Left lung (tissue), 10 donors: ENCODE results near the gene RFTN1. TPM values are rescaled to one million over a fixed set of nuclear protein-coding genes. Genes with fewer than 3 reads are reported as not detected.

Experiments used
- ATAC-seq: fragments of 200-7000 bp; cut with Tn5 transposase; one replicate; pipeline ENCODE4 v1.9.1; 2020; ENCODE audit warnings: moderate library complexity
- DNase-seq, 4 donors: peaks; one replicate each; pipeline ENCODE4 v3.0.0-alpha.2; 2013 to 2020
- H3K27ac ChIP-seq, 2 donors: fragments of 200-600 bp; sonication (generic) in 1 of 2; one replicate each; pipeline versions ENCODE4 v1.5.0 to v1.8.0; 2020 to 2021
- H3K27me3 ChIP-seq, 2 donors: fragments of 200-600 bp; sonication (generic) in 1 of 2; one replicate each; pipeline versions ENCODE4 v1.5.0 to v1.8.0; 2020 to 2021
- H3K36me3 ChIP-seq, 2 donors: fragments of 200-600 bp; sonication (generic) in 1 of 2; one replicate each; pipeline versions ENCODE4 v1.5.0 to v1.8.0; 2020 to 2021
- H3K4me1 ChIP-seq, 2 donors: fragments of 200-600 bp; one replicate each; pipeline ENCODE4 v1.8.0; 2021
- H3K4me3 ChIP-seq, 2 donors: fragments of 200-600 bp; sonication (generic) in 1 of 2; one replicate each; pipeline versions ENCODE4 v1.5.0 to v1.8.0; 2020 to 2021; ENCODE audit warnings: mild to moderate bottlenecking in 1 of 2
- H3K9me3 ChIP-seq, 2 donors: fragments of 200-600 bp; sonication (generic) in 1 of 2; one replicate each; pipeline versions ENCODE4 v1.5.0 to v1.8.0; 2020 to 2021
- CTCF ChIP-seq, 2 donors: fragments of 200-600 bp; sonication (generic) in 1 of 2; IDR thresholded peaks; one replicate each; pipeline versions ENCODE4 v1.5.0 to v1.8.0; 2021; ENCODE audit warnings: antibody characterized with exemption in 2 of 2
- intact Hi-C, 2 donors: fragments of 100-400 bp; cut with DNase I; formaldehyde crosslinking; loops; one replicate each; pipeline versions ENCODE4 v1.11.2 to v1.14.2; 2022
- polyA plus RNA-seq, 6 donors: library from polyadenylated mRNA; unstranded; fragments of 120-200 nt; gene quantifications; one replicate each; pipeline ENCODE4 v1.2.1, GENCODE V29; 2013; ENCODE audit not compliant: insufficient read length in 6 of 6
- total RNA-seq, 2 donors: library from RNA; stranded (reverse); fragmentation: NEBNext Ultra II Directional; extraction: Animal tissue kit (Norgen Biotek cat#: 25700); gene quantifications; one replicate each; pipeline ENCODE4 v1.2.1, GENCODE V29; 2021
- donor health status: DM: no; HTN: yes; CAD: no.
- donor health status: DM: no; HTN: no; CAD: no.

The RFTN1 gene
- total and polyA plus RNA-seq, 8 donors = 47.2 to 85.1 (median 67.6) TPM

GRCh38 chr3:16337856-16338540, 175.5 kb downstream of the RFTN1 start:
- peaks cover 0 to 28% of the 10 kb centered on the region in 2 donors for H3K36me3 ChIP-seq
- H3K4me3 ChIP-seq = no peak overlapping the region
- H3K27me3 ChIP-seq = no peaks in the 10 kb centered on the region
- no peak for TF ChIP-seq CTCF (IDR thresholded peaks at IDR 0.05)
- DNase-seq (peak in 2 of 4 donors; percentile 39 to 52), ATAC-seq (peak; percentile 53)
- H3K9me3 ChIP-seq = no peaks in the 10 kb centered on the region
- peaks cover 9 to 17% of the 10 kb centered on the region in 2 donors for H3K4me1 ChIP-seq
- H3K27ac ChIP-seq = peak overlapping the region; percentile 3 to 64
- intact Hi-C loops = no loop called here

- Histone ChIP-seq H3K4me1 (peaks cover 14 to 20% of the 10 kb centered on the region in 2 donors), H3K9me3 (peaks cover 0 to 5% of the 10 kb centered on the region in 2 donors), H3K27me3 (no peaks in the 10 kb centered on the region), H3K36me3 (peaks cover 0 to 31% of the 10 kb centered on the region in 2 donors), H3K27ac (no peak overlapping the region), H3K4me3 (no peak overlapping the region)
- TF ChIP-seq CTCF (IDR thresholded peaks at IDR 0.05) = no peak
- ATAC-seq (no peak), DNase-seq (peak in 1 of 4 donors; percentile 36)
- intact Hi-C loops = no loop called here
Observed at GRCh38 chr3:16336825-16337224, 176.7 kb downstream of the RFTN1 start.

- peaks cover 0 to 38% of the 10 kb centered on the region in 2 donors for H3K36me3 ChIP-seq
- no peaks in the 10 kb centered on the region for H3K27me3 ChIP-seq
- intact Hi-C loops = no loop called here
- peak in 2 of 4 donors; percentile 67 to 84 for DNase-seq
- no peak overlapping the region for H3K4me3 ChIP-seq
- no peak for TF ChIP-seq CTCF (IDR thresholded peaks at IDR 0.05)
- H3K27ac ChIP-seq = peak overlapping the region in 1 of 2 donors; percentile 33
- ATAC-seq = no peak
- peaks cover 14 to 20% of the 10 kb centered on the region in 2 donors for H3K4me1 ChIP-seq
- H3K9me3 ChIP-seq = peaks cover 0 to 13% of the 10 kb centered on the region in 2 donors
Observed at GRCh38 chr3:16335772-16336645, 177.5 kb downstream of the RFTN1 start.

GRCh38 chr3:16335333-16335732, 178.2 kb downstream of the RFTN1 start:
- intact Hi-C loops = no loop called here
- peaks cover 0 to 38% of the 10 kb centered on the region in 2 donors for H3K36me3 ChIP-seq
- H3K4me3 ChIP-seq = no peak overlapping the region
- DNase-seq (no peak), ATAC-seq (no peak)
- no peak for TF ChIP-seq CTCF (IDR thresholded peaks at IDR 0.05)
- H3K9me3 ChIP-seq = peaks cover 0 to 16% of the 10 kb centered on the region in 2 donors
- no peaks in the 10 kb centered on the region for H3K27me3 ChIP-seq
- peaks cover 14 to 20% of the 10 kb centered on the region in 2 donors for H3K4me1 ChIP-seq
- no peak overlapping the region for H3K27ac ChIP-seq

GRCh38 chr3:16334909-16335308, 178.6 kb downstream of the RFTN1 start:
- intact Hi-C loops = no loop called here
- DNase-seq = no peak

More at GRCh38 chr3:16334909-16335308, 178.6 kb downstream of the RFTN1 start:
- H3K27me3 ChIP-seq = no peaks in the 10 kb centered on the region
- H3K4me3 ChIP-seq = no peak overlapping the region
- peaks cover 14 to 20% of the 10 kb centered on the region in 2 donors for H3K4me1 ChIP-seq
- H3K27ac ChIP-seq = no peak overlapping the region
- TF ChIP-seq CTCF (IDR thresholded peaks at IDR 0.05) = no peak
- peaks cover 0 to 38% of the 10 kb centered on the region in 2 donors for H3K36me3 ChIP-seq
- ATAC-seq = no peak
- H3K9me3 ChIP-seq = peaks cover 0 to 16% of the 10 kb centered on the region in 2 donors
